8988T (cell line): ENCODE measurements around the gene SLITRK1.

Experiments used
- DNase-seq: peaks from one replicate; pipeline ENCODE4 v3.0.0; 2011

The SLITRK1 gene

GRCh38 chr13:83881917-83882605, at the start of gene SLITRK1:
Gene SLITRK1, minus strand, starts transcription at chr13:83882474. Its CDS starts 967 bp downstream, at chr13:83881507.
- DNase-seq: no peak

DNA sequence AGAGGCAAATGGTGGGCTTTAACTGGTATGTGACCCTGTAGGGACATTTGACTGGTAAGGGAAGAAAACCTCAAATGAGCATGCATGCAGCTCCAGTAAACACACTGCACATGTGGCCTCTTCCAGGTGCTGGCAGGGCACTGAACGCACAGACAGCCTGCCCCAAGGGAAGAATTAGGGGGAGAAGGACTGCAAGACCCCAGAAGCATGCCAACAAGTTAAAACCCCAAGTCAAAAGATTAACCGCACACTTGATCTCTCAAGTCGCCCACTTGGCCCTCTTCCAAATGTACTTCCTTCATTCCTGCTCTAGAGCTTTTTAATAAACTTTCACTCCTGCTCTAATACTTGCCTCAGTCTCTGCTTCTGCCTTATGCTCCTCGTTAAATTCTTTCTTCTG, 46.9 kb upstream of the SLITRK1 start:
- DNase-seq: no peak

DNA sequence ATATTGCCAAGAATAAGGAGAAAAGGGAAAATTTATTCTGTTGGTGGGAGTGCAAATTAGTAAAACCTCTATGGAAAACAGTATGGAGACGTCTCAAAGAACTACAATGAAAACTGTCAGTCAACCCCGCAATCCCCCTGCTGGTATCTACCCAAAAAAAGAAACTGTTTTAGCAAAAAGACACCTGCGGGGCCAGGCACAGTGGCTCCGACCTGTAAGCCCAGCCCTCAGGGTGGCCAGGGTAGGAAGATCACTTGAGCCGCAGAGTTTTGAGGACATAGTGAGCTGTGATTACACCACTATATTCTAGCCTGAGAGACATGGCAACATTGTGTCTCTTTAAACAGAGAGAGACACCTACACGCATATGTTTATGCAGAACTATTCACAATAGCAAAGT, 37.5 kb upstream of the SLITRK1 start:
- no peak for DNase-seq

GRCh38 chr13:83914368-83914767, 32.1 kb upstream of the SLITRK1 start:
- no peak for DNase-seq

GRCh38 chr13:83907196-83907989, 25.1 kb upstream of the SLITRK1 start:
- no peak for DNase-seq

DNA sequence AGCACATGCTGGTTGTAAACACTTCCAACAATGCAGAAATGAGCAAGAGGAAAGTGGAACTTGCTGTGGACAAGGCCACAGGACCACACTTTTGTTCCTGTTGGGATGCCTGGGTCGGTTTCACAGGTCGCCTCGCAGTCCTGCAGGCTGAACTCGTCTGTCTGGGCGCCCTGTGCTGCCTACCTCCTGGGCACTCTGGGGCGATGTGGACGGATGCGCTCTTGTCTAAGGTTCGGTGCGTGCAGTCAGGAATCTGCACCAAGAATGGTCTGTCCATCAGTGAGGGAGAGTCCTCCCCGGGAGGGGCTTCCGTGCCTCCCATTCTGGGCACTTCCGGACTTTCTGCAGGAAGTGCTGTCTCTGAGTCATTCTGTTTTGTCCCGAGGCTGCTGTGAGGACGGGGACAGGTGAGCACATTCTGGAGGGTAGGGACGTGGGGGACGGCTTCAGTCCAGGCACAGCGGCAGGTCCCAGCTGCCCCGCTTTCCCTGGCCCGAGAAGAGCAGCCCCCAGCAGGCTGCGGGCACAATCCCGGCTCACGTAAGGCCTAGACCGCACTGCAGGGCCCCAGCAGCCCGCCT, 24.1 kb upstream of the SLITRK1 start:
- DNase-seq: no peak

- DNase-seq: no peak
Observed at GRCh38 chr13:83905641-83906040, 23.4 kb upstream of the SLITRK1 start.

DNA sequence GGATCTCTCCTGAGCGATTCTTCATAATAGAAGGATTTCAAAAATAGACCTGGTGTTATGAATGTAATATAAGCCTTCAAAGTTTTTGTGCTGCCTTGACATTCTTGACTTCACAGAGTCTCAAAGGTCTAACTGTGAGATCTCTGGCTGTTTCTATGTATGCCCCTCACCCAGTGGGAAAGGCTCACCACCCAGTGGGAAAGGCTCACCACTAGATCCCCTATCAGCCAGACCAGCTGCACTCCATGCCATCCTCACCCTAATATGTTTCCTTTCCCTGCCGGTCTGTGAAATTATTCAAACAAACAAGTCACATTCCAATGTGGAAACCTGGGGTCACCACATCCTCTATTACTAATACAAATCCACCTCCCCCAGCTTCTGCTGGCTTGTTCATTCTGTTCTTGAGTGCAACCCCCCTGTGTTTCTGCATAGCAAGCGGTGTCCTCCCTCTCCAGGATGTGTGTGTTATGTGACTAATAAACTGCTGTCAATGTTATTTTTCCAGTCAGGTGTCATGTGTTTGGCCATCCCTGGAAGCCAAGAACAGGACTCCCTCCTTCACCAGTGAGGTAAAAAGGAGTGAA, 13.8 kb upstream of the SLITRK1 start:
- DNase-seq: no peak

DNA sequence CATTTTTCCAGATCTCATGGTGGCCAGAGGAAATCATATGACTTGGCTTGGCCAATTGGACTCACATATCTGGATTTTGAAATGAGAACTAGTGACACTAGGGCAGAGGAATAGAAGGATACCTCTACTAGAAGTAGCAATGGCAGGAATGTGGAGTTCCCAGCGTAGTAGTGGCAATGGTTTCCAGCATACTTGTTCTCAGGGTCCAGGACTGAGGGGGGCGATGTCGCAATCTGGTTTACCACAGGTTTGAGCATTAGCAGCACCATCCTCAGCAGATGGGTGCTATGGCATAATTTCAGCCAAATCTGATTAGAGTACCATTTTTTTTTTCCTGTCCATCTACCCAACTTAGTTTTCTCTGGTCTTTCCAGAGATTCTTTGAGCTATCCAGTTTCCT, 8.1 kb upstream of the SLITRK1 start:
- DNase-seq: no peak

GRCh38 chr13:83884141-83884540, 1.9 kb upstream of the SLITRK1 start:
- DNase-seq: no peak

DNA sequence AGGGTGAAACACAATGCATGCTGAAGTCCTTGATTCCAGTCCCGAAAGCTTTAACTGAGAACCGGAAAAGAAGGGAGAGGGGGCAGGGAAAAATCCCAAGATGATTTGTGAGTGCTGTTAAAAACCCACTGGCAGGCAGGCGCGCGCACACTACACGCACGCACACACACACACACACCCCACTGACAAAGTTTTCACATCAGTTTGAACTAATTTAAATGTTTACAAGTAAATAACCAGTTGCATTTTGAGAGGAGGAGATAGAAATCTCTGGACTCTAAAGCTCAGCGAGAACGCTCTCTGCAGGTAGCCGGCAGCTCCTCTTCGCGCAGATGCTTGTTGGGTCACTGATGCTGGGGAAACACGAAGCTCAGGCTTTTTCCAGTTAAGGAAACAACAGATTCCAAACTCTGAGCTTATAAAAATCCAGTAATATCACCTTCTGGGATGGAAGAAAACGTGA, 818 bp upstream of the SLITRK1 start:
- no peak for DNase-seq

GRCh38 chr13:83882606-83882959, 309 bp upstream of the SLITRK1 start:
- DNase-seq: no peak

DNA sequence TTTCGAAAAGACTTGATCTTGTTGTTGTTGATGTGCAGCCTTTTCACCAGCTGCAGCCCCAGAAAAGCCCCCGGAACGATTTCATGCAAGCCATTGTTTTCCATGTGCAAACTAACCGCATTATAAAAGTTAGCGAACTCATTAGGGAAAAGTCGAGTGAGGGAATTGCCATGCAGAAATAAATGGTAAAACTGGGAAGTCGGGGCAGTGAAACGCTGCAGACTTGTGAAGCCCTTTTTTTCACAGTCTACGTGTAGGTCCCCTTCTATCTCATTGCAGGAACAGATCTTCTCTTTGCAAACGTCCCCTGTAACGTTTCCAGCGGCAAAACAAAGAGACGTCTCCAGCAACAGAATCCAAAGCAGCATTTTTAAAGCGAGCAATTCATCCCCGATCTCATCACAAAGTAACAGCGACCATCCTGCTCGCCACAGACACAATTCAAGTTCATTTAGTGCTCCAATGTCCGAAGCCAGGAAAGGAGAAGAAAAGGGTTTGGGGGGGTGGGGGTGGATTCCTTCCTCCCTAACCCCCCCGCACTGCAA, 1.1 kb downstream of the SLITRK1 start:
- no peak for DNase-seq

- no peak for DNase-seq
Observed at GRCh38 chr13:83880275-83881139, 1.8 kb downstream of the SLITRK1 start.

GRCh38 chr13:83879431-83880171, 2.7 kb downstream of the SLITRK1 start:
- DNase-seq: no peak

DNA sequence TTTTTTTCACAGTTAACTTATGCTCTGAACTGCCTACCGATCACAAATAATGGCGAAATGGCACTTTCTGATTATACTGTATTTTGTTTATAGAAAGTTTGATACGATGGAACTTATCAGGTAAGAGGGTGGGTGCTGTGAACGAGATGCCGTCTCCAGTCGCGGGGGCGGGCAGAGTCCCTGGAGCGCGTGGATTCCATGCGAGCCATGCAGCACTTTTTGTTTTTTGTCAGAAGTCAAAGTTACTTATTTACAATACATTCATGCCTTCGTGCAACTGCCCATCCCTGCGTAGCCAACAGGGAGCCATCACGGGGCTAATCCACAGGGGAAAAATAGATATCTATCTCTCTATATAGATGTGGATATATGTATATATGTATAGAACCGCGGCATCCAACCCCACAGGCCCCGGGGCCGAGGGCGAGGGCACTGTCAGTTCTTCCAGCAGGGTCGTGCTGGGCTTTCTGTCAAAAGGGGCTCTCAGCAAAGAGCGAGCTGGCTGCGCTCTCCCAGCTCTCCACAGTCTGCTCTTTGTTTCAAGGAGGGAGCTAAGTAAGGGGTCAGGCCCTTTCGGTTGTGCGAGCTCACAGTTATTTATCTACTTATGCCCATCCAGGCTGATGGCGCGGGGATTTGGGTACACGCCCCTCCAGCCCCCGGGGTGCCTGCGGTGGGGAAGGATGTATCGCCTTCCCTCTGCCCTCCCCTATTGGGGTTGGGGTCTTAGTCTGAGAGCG, 3.4 kb downstream of the SLITRK1 start:
- no peak for DNase-seq

GRCh38 chr13:83877651-83878355, 4.5 kb downstream of the SLITRK1 start:
- DNase-seq: no peak

DNA sequence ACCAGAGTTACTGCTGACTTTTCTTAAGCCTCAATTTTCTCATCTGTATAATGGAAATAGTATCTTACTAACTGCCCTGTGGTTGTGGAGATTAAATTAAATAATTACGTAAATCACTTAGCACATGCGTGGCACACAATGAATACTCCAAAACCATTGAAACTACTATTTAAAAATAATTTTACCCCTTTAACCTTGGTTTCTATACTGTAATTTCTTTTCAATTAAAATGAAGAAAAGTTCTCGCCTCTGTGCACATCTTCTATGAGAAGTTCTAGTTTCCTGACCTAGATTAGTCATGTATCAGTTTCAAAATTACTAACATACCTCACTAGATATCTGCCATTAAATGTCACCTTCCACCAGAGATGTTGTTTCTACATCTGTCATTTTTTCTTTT, 5.7 kb downstream of the SLITRK1 start:
- DNase-seq: no peak

GRCh38 chr13:83867708-83868107, 14.6 kb downstream of the SLITRK1 start:
- DNase-seq: no peak
